Stimulated activated naive CD8-positive, alpha-beta T cell treated with anti-CD3 and anti-CD28 coated beads, Interleukin-15, amount 100 ng/mL, for 72 hours (primary cell): ENCODE measurements around the gene TMEM52B.
"Not testable (repeated sequence)": the region's sequence is repeated elsewhere in the genome, so short reads cannot be mapped to it uniquely, and the experiment has no call there.

ENCODE experiments used
- ATAC-seq: fragments of 150-1000 bp; cut with Tn5 transposase; 2 replicates; pipeline ENCODE4 v1.10.0; 2021; ENCODE audit warnings: mild to moderate bottlenecking, moderate library complexity
- DNase-seq, 2 donors: peaks; one replicate each; pipeline ENCODE4 v3.0.0; 2021 to 2022
- H3K27ac Mint-ChIP-seq, 2 donors: one replicate each; pipeline ENCODE4 v1.8.0; 2022; ENCODE audit warnings: mild to moderate bottlenecking in 2 of 2, mixed read lengths in 2 of 2, moderate library complexity in 2 of 2
- H3K27me3 Mint-ChIP-seq: one replicate; pipeline ENCODE4 v1.8.0; 2022; ENCODE audit warnings: mixed read lengths
- H3K4me1 Mint-ChIP-seq: one replicate; pipeline ENCODE4 v1.8.0; 2022; ENCODE audit warnings: mild to moderate bottlenecking, mixed read lengths
- H3K4me3 Mint-ChIP-seq, 2 donors: one replicate each; pipeline ENCODE4 v1.8.0; 2022; ENCODE audit warnings: mild to moderate bottlenecking in 2 of 2, mixed read lengths in 2 of 2, moderate library complexity in 1 of 2
- H3K9me3 Mint-ChIP-seq, 2 donors: one replicate each; pipeline ENCODE4 v1.8.0; 2022; ENCODE audit warnings: mixed read lengths in 2 of 2

TMEM52B gene

GRCh38 chr12:10214136-10214894 is 35.5 kb downstream of the TMEM52B start:
- ATAC-seq (no peak), DNase-seq (no peak)
- H3K4me3 Mint-ChIP-seq, result peak overlapping the region; percentile 95 to 99
- H3K4me1 Mint-ChIP-seq, result peaks cover 32% of the 10 kb centered on the region
- H3K27me3 Mint-ChIP-seq, result no peaks in the 10 kb centered on the region
- no peak overlapping the region for H3K27ac Mint-ChIP-seq
- no peaks in the 10 kb centered on the region for H3K9me3 Mint-ChIP-seq

GRCh38 chr12:10214895-10215267 is 36.0 kb downstream of the TMEM52B start:
- no peak for DNase-seq
- no peaks in the 10 kb centered on the region for H3K9me3 Mint-ChIP-seq
- H3K4me3 Mint-ChIP-seq, result peak overlapping the region; percentile 95 to 99
- H3K27me3 Mint-ChIP-seq, result no peaks in the 10 kb centered on the region
- no peak for ATAC-seq
- peaks cover 32% of the 10 kb centered on the region for H3K4me1 Mint-ChIP-seq
- H3K27ac Mint-ChIP-seq, result no peak overlapping the region

- ATAC-seq, result no peak
- DNase-seq, result no peak
Observed at GRCh38 chr12:10215436-10215835, 36.6 kb downstream of the TMEM52B start.

GRCh38 chr12:10215946-10216345 is 37.1 kb downstream of the TMEM52B start:
- DNase-seq, result not testable (repeated sequence)

More at GRCh38 chr12:10215436-10215835, 36.6 kb downstream of the TMEM52B start:
- no peaks in the 10 kb centered on the region for H3K27me3 Mint-ChIP-seq
- no peaks in the 10 kb centered on the region for H3K9me3 Mint-ChIP-seq
- H3K27ac Mint-ChIP-seq, result no peak overlapping the region
- peak overlapping the region; percentile 33 to 42 for H3K4me3 Mint-ChIP-seq
- H3K4me1 Mint-ChIP-seq, result peaks cover 32% of the 10 kb centered on the region

GRCh38 chr12:10218021-10218420 is 39.2 kb downstream of the TMEM52B start:
- H3K4me1 Mint-ChIP-seq, result peaks cover 32% of the 10 kb centered on the region
- H3K4me3 Mint-ChIP-seq, result no peak overlapping the region
- H3K9me3 Mint-ChIP-seq, result no peaks in the 10 kb centered on the region
- DNase-seq, result no peak
- H3K27ac Mint-ChIP-seq, result no peak overlapping the region
- no peak for ATAC-seq
- H3K27me3 Mint-ChIP-seq, result no peaks in the 10 kb centered on the region

More at GRCh38 chr12:10215946-10216345, 37.1 kb downstream of the TMEM52B start:
- not testable (repeated sequence) for H3K27ac Mint-ChIP-seq, H3K27me3 Mint-ChIP-seq, ATAC-seq, H3K9me3 Mint-ChIP-seq
- Mint-ChIP-seq H3K4me1 (peaks cover 37% of the 10 kb centered on the region), H3K4me3 (peak overlapping the region in 1 of 2 donors; percentile 31)

DNA sequence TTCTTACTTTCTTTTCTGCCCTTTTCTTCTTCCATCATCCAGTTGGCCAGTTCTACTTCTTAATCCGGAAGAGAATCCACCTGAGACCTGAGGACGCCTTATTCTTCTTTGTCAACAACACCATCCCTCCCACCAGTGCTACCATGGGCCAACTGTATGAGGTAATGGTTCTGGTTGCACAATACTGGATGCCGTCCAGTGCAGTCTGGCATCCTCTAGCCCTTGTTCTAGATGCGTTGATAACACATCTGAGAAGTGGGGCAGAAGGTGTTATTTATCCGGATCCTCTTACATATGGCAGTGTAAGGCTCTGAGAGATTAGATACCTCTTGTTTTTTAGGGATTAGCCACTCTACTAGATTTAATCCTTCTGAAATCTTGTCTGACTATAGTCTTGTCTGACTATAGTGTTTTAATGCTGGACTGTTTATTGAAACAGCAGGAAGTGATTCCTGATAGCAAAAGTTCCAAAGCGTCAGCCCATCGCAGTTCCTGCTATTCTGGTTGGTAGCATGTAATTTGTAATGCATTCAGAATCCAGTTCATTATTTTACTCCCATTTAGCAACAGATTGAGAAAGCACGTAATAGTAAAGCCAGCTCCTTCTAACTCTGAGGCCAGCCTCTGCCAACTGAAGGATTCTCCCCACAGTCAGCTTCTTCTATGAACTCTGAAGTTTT is 41.7 kb downstream of the TMEM52B start:
- no peak overlapping the region for H3K4me3 Mint-ChIP-seq
- H3K27ac Mint-ChIP-seq, result no peak overlapping the region
- no peaks in the 10 kb centered on the region for H3K9me3 Mint-ChIP-seq
- H3K27me3 Mint-ChIP-seq, result no peaks in the 10 kb centered on the region
- DNase-seq, result no peak
- H3K4me1 Mint-ChIP-seq, result peaks cover 17% of the 10 kb centered on the region
- ATAC-seq, result no peak

DNA sequence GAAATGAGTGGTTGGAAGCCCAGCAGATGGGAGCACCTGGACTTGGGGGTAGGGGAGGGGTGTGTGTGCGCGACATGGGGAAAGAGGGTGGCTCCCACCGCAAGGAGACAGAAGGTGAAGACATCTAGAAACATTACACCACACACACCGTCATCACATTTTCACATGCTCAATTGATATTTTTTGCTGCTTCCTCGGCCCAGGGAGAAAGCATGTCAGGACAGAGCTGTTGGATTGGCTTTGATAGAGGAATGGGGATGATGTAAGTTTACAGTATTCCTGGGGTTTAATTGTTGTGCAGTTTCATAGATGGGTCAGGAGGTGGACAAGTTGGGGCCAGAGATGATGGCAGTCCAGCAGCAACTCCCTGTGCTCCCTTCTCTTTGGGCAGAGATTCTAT is 43.0 kb downstream of the TMEM52B start:
- H3K27me3 Mint-ChIP-seq, result no peaks in the 10 kb centered on the region
- no peak for ATAC-seq
- H3K27ac Mint-ChIP-seq, result no peak overlapping the region
- peaks cover 11% of the 10 kb centered on the region for H3K4me1 Mint-ChIP-seq
- DNase-seq, result no peak
- H3K9me3 Mint-ChIP-seq, result no peaks in the 10 kb centered on the region
- H3K4me3 Mint-ChIP-seq, result no peak overlapping the region

- Mint-ChIP-seq H3K9me3 (no peaks in the 10 kb centered on the region), H3K27me3 (no peaks in the 10 kb centered on the region), H3K4me1 (peaks cover 21% of the 10 kb centered on the region), H3K27ac (no peak overlapping the region), H3K4me3 (no peak overlapping the region)
- ATAC-seq (no peak), DNase-seq (no peak)
Observed at GRCh38 chr12:10223208-10223607, 44.4 kb downstream of the TMEM52B start.

GRCh38 chr12:10225426-10225825 is 46.6 kb downstream of the TMEM52B start:
- not testable (repeated sequence) for H3K9me3 Mint-ChIP-seq, H3K27me3 Mint-ChIP-seq, DNase-seq, H3K4me3 Mint-ChIP-seq, H3K27ac Mint-ChIP-seq, ATAC-seq
- peaks cover 24% of the 10 kb centered on the region for H3K4me1 Mint-ChIP-seq

GRCh38 chr12:10226086-10226485 is 47.3 kb downstream of the TMEM52B start:
- Mint-ChIP-seq H3K9me3 (no peaks in the 10 kb centered on the region), H3K27me3 (no peaks in the 10 kb centered on the region), H3K4me1 (peaks cover 19% of the 10 kb centered on the region), H3K27ac (no peak overlapping the region), H3K4me3 (no peak overlapping the region)
- ATAC-seq (no peak), DNase-seq (no peak)

- no peaks in the 10 kb centered on the region for H3K9me3 Mint-ChIP-seq
- H3K27me3 Mint-ChIP-seq, result no peaks in the 10 kb centered on the region
Observed at GRCh38 chr12:10226731-10227130, 47.9 kb downstream of the TMEM52B start.

DNA sequence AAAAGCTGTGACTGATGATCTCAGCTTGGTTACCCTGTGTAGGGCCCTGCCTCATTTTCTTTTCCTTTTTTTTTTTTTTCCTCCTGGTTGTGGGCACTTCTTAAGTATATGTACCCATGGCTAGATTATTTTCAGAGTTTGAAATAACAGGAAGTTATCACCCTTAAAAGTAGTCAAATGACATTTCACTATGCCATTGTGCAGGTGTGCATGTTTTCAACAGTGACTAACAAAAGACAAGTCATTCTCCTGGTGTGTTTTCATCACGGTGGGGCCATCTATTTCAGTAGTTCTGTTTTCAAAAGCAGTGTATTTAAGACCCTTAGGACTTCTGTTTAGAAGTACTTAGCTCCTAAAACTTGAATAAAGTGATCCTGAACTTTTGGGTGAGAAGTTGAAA is 48.8 kb downstream of the TMEM52B start:
- Mint-ChIP-seq H3K4me3 (no peak overlapping the region), H3K9me3 (no peaks in the 10 kb centered on the region), H3K4me1 (peaks cover 19% of the 10 kb centered on the region), H3K27me3 (no peaks in the 10 kb centered on the region), H3K27ac (peak overlapping the region in 1 of 2 donors; percentile 29)
- DNase-seq (no peak), ATAC-seq (no peak)

More at GRCh38 chr12:10226731-10227130, 47.9 kb downstream of the TMEM52B start:
- Mint-ChIP-seq H3K4me3 (no peak overlapping the region), H3K27ac (no peak overlapping the region), H3K4me1 (peaks cover 19% of the 10 kb centered on the region)
- no peak for DNase-seq
- no peak for ATAC-seq

GRCh38 chr12:10234562-10234961 is 55.7 kb downstream of the TMEM52B start:
- Mint-ChIP-seq H3K9me3 (peaks cover 14 to 19% of the 10 kb centered on the region in 2 donors), H3K4me1 (peaks cover 19% of the 10 kb centered on the region), H3K27ac (no peak overlapping the region), H3K27me3 (no peaks in the 10 kb centered on the region), H3K4me3 (no peak overlapping the region)
- DNase-seq, result no peak
- ATAC-seq, result no peak

- peak; percentile 56 for ATAC-seq
- H3K27ac Mint-ChIP-seq, result peak overlapping the region in 1 of 2 donors; percentile 29
- H3K27me3 Mint-ChIP-seq, result no peaks in the 10 kb centered on the region
Observed at GRCh38 chr12:10235761-10236631, 57.2 kb downstream of the TMEM52B start.

GRCh38 chr12:10236720-10237119 is 57.9 kb downstream of the TMEM52B start:
- DNase-seq (no peak), ATAC-seq (no peak)
- no peak overlapping the region for H3K4me3 Mint-ChIP-seq
- H3K9me3 Mint-ChIP-seq, result peaks cover 14 to 19% of the 10 kb centered on the region in 2 donors
- no peak overlapping the region for H3K27ac Mint-ChIP-seq
- peaks cover 20% of the 10 kb centered on the region for H3K4me1 Mint-ChIP-seq
- no peaks in the 10 kb centered on the region for H3K27me3 Mint-ChIP-seq

More at GRCh38 chr12:10235761-10236631, 57.2 kb downstream of the TMEM52B start:
- H3K9me3 Mint-ChIP-seq, result peaks cover 14 to 19% of the 10 kb centered on the region in 2 donors
- DNase-seq, result peak; percentile 29 to 38
- peaks cover 19% of the 10 kb centered on the region for H3K4me1 Mint-ChIP-seq
- no peak overlapping the region for H3K4me3 Mint-ChIP-seq
